Loucy (cell line): ENCODE measurements around the gene PNMA3.

Source experiments
- H2AFZ ChIP-seq: fragments of 200-600 bp; sonication (generic); 2 replicates; pipeline ENCODE4 v1.6.0; 2016; ENCODE audit warnings: antibody characterized with exemption, mild to moderate bottlenecking, low read length, moderate library complexity
- H3F3A ChIP-seq: fragments of 200-600 bp; 2 replicates; pipeline ENCODE4 v1.6.0; 2016; ENCODE audit warnings: antibody characterized with exemption, low read depth, mild to moderate bottlenecking
- H3K27me3 ChIP-seq: fragments of 200-600 bp; sonication (generic); 2 replicates; pipeline ENCODE4 v1.6.1; 2014; ENCODE audit warnings: low read length, mild to moderate bottlenecking; ENCODE audit not compliant: insufficient read depth, poor library complexity, severe bottlenecking
- H3K36me3 ChIP-seq: fragments of 200-600 bp; sonication (generic); 2 replicates; pipeline ENCODE4 v1.6.1; 2016; ENCODE audit warnings: low read length; ENCODE audit not compliant: insufficient read depth
- H3K4me1 ChIP-seq: fragments of 200-600 bp; sonication (generic); 2 replicates; pipeline ENCODE4 v1.5.1; 2014; ENCODE audit warnings: low read length, mild to moderate bottlenecking; ENCODE audit not compliant: insufficient read depth, poor library complexity, severe bottlenecking
- H3K4me2 ChIP-seq: fragments of 200-600 bp; sonication (generic); 2 replicates; pipeline ENCODE4 v1.6.0; 2014; ENCODE audit warnings: antibody characterized with exemption, low read length, low read depth, mild to moderate bottlenecking; ENCODE audit not compliant: poor library complexity, severe bottlenecking
- H3K4me3 ChIP-seq: fragments of 200-600 bp; sonication (generic); 2 replicates; pipeline ENCODE4 v1.5.1; 2014; ENCODE audit warnings: low read length, mild to moderate bottlenecking, mixed read lengths; ENCODE audit not compliant: poor library complexity, severe bottlenecking
- H3K79me2 ChIP-seq: fragments of 200-600 bp; sonication (generic); 2 replicates; pipeline ENCODE4 v1.6.1; 2014; ENCODE audit warnings: low read length; ENCODE audit not compliant: insufficient read depth
- H3K9ac ChIP-seq: fragments of 200-600 bp; sonication (generic); 2 replicates; pipeline ENCODE4 v1.6.0; 2014; ENCODE audit warnings: mild to moderate bottlenecking, low read depth, low read length, moderate library complexity; ENCODE audit not compliant: poor library complexity, severe bottlenecking
- H3K9me2 ChIP-seq: fragments of 200-600 bp; sonication (generic); replicated peaks from 2 replicates; pipeline ENCODE4 v1.6.1; 2016; ENCODE audit warnings: low read depth, low read length, mixed read lengths
- H3K9me3 ChIP-seq: fragments of 200-600 bp; sonication (generic); 2 replicates; pipeline ENCODE4 v1.6.1; 2014; ENCODE audit warnings: mild to moderate bottlenecking, antibody characterized with exemption, low read length, low read depth; ENCODE audit not compliant: insufficient read depth
- H4K20me1 ChIP-seq: fragments of 200-600 bp; sonication (generic); 2 replicates; pipeline ENCODE4 v1.6.0; 2014; ENCODE audit warnings: antibody characterized with exemption, low read length, mild to moderate bottlenecking; ENCODE audit not compliant: insufficient read depth, poor library complexity, severe bottlenecking
- CTCF ChIP-seq: fragments of 200-600 bp; sonication (generic); conservative IDR thresholded peaks from 2 replicates; pipeline ENCODE4 v1.5.1; 2014; ENCODE audit warnings: mild to moderate bottlenecking, antibody characterized with exemption, low read length
- EZH2phosphoT487 ChIP-seq: fragments of 200-600 bp; IDR thresholded peaks from 2 replicates; pipeline ENCODE4 v1.6.1; 2018; ENCODE audit warnings: antibody characterized with exemption, mild to moderate bottlenecking, moderate library complexity, borderline replicate concordance

Gene PNMA3

DNA sequence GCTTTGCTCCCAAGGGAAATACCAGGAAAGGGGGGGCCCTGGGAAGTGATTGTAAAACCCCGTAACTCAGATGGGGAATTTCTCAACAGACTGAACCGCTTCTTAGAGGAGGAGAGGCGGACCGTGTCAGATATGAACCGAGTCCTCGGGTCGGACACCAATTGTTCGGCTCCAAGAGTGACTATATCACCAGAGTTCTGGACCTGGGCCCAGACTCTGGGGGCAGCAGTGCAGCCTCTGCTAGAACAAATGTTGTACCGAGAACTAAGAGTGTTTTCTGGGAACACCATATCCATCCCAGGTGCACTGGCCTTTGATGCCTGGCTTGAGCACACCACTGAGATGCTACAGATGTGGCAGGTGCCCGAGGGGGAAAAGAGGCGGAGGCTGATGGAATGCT lies 1.0 kb downstream of the PNMA3 start:
- no peaks in the 10 kb centered on the region for H3K4me1 ChIP-seq
- H3K36me3 ChIP-seq = no peaks in the 10 kb centered on the region
- no peaks in the 10 kb centered on the region for H3K9me2 ChIP-seq
- no peaks in the 10 kb centered on the region for H3F3A ChIP-seq
- TF ChIP-seq EZH2phosphoT487 = no peak
- no peak for TF ChIP-seq CTCF
- no peaks in the 10 kb centered on the region for H3K9me3 ChIP-seq
- no peaks in the 10 kb centered on the region for H3K79me2 ChIP-seq
- H2AFZ ChIP-seq = no peak overlapping the region
- no peaks in the 10 kb centered on the region for H4K20me1 ChIP-seq
- no peak overlapping the region for H3K9ac ChIP-seq
- no peak overlapping the region for H3K4me3 ChIP-seq
- H3K27me3 ChIP-seq = no peaks in the 10 kb centered on the region
- no peak overlapping the region for H3K4me2 ChIP-seq

GRCh38 chrX:153059191-153060094 lies 3.2 kb downstream of the PNMA3 start:
- Histone ChIP-seq H3K9me2 (no peaks in the 10 kb centered on the region), H3K27me3 (no peaks in the 10 kb centered on the region), H3K79me2 (no peaks in the 10 kb centered on the region), H3K4me2 (no peak overlapping the region), H3K36me3 (no peaks in the 10 kb centered on the region), H3K4me3 (no peak overlapping the region), H3K4me1 (no peaks in the 10 kb centered on the region), H4K20me1 (no peaks in the 10 kb centered on the region), H3K9me3 (no peaks in the 10 kb centered on the region), H2AFZ (no peak overlapping the region), H3K9ac (no peak overlapping the region), H3F3A (no peaks in the 10 kb centered on the region)
- TF ChIP-seq EZH2phosphoT487 (no peak), CTCF (no peak)

DNA sequence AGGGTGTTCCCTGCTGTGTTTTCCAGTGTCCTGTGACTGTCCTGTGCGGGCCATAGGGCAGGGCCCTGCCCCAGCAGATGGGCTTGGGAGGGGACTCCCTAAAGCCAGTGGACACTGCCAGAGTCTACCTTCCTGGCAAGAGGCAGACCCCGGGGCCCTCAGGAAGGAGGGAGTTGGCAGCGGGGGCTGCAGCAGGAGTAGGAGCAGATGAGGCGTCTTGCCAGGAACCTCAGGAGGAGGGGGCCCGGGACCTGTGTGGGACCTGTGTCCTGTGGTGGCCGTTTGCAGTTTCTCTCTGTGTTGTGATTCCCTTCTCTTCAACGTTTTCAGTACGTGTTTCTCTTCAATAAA lies 3.8 kb downstream of the PNMA3 start:
- TF ChIP-seq EZH2phosphoT487 (no peak), CTCF (no peak)
- no peaks in the 10 kb centered on the region for H3K36me3 ChIP-seq
- H4K20me1 ChIP-seq = no peaks in the 10 kb centered on the region
- no peak overlapping the region for H3K4me2 ChIP-seq
- H3K9ac ChIP-seq = no peak overlapping the region
- H2AFZ ChIP-seq = no peak overlapping the region
- no peak overlapping the region for H3K4me3 ChIP-seq
- H3K79me2 ChIP-seq = no peaks in the 10 kb centered on the region
- H3K4me1 ChIP-seq = no peaks in the 10 kb centered on the region
- no peaks in the 10 kb centered on the region for H3K27me3 ChIP-seq
- no peaks in the 10 kb centered on the region for H3K9me2 ChIP-seq
- no peaks in the 10 kb centered on the region for H3F3A ChIP-seq
- H3K9me3 ChIP-seq = no peaks in the 10 kb centered on the region
